ENCODE data around the gene PHACTR4.
"Not testable (repeated sequence)": the region's sequence is repeated elsewhere in the genome, so short reads cannot be mapped to it uniquely, and the experiment has no call there.

Gene PHACTR4

GRCh38 chr1:28437264-28437923 is 67.9 kb downstream of the PHACTR4 start:
- peak; percentile 79 to 85 (median 81) for DNase-seq

- peak; percentile 94 to 98 (median 96) for DNase-seq
Observed at GRCh38 chr1:28437924-28438699, 68.6 kb downstream of the PHACTR4 start.

- DNase-seq: peak in 1 of 3 donors; percentile 32
Observed at GRCh38 chr1:28439320-28439719, 69.8 kb downstream of the PHACTR4 start.

GRCh38 chr1:28441674-28442073 is 72.1 kb downstream of the PHACTR4 start:
- no peak for DNase-seq

GRCh38 chr1:28443550-28443949 is 74.0 kb downstream of the PHACTR4 start:
- DNase-seq: no peak

GRCh38 chr1:28447679-28448078 is 78.1 kb downstream of the PHACTR4 start:
- no peak for DNase-seq

GRCh38 chr1:28448094-28448611 is 78.6 kb downstream of the PHACTR4 start:
- not testable (repeated sequence) for DNase-seq

GRCh38 chr1:28449904-28450303 is 80.4 kb downstream of the PHACTR4 start:
- peak; percentile 31 to 59 (median 57) for DNase-seq

- no peak for DNase-seq
Observed at GRCh38 chr1:28450561-28450960, 81.0 kb downstream of the PHACTR4 start.

- no peak for DNase-seq
Observed at GRCh38 chr1:28451011-28451410, 81.5 kb downstream of the PHACTR4 start.

- peak; percentile 57 to 72 (median 69) for DNase-seq
Observed at GRCh38 chr1:28456078-28456477, 86.5 kb downstream of the PHACTR4 start.

- DNase-seq: no peak
Observed at GRCh38 chr1:28457678-28458077, 88.1 kb downstream of the PHACTR4 start.

- DNase-seq: no peak
Observed at GRCh38 chr1:28458237-28459228, 89.0 kb downstream of the PHACTR4 start.

- no peak for DNase-seq
Observed at GRCh38 chr1:28466226-28466778, 96.8 kb downstream of the PHACTR4 start.

- DNase-seq: no peak
Observed at GRCh38 chr1:28470146-28470545, 100.6 kb downstream of the PHACTR4 start.

- DNase-seq: not testable (repeated sequence)
Observed at GRCh38 chr1:28479497-28479896, 110.0 kb downstream of the PHACTR4 start.

- DNase-seq: no peak
Observed at GRCh38 chr1:28480308-28480707, 110.8 kb downstream of the PHACTR4 start.

GRCh38 chr1:28482138-28482537 is 112.6 kb downstream of the PHACTR4 start:
- DNase-seq: no peak

GRCh38 chr1:28482702-28483101 is 113.2 kb downstream of the PHACTR4 start:
- no peak for DNase-seq

- peak in 1 of 3 donors; percentile 15 for DNase-seq
Observed at GRCh38 chr1:28494737-28495136, 125.2 kb downstream of the PHACTR4 start.

- peak in 1 of 3 donors; percentile 16 for DNase-seq
Observed at GRCh38 chr1:28499553-28499952, 130.0 kb downstream of the PHACTR4 start.

GRCh38 chr1:28501925-28502324 is 132.4 kb downstream of the PHACTR4 start:
- DNase-seq: peak in 1 of 3 donors; percentile 15

All from suppressor macrophage treated with lipopolysaccharide for 1 hour (primary cell).